ENCODE data around the gene SBSN.

The SBSN gene

DNA sequence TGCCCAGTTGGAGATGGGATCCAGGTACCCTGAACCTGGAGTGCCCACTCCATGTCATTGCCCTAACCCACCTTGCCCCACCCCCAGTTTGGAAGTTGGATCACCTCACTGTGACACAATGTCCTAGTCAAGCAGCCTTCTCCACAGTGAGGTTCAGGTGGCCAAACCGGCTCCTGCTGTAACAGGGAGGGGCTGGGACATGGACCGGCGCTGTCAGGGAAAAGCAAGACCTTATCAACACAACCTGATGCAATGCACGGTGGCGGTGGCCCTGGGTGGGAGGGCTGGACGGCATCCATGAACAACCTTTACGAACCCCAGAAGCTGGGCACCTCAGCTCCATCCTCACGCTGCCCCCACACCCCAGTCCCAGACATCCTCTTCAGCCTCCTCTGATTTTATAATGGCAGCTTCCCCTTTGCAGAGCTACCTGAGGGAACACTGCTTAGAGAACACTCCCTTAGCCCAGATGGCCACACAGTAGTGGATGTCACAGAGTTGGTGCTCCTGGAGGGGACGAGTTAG is 36.2 kb downstream of the SBSN start:
- Histone ChIP-seq H3K4me3 (ENCODE audit: low read depth, low read length) (no peak overlapping the region), H3K36me3 (ENCODE audit: control insufficient read depth, insufficient read depth, low read length) (no peaks in the 10 kb centered on the region), H3K4me1 (peaks cover 6% of the 10 kb centered on the region), H3K9me3 (ENCODE audit: control insufficient read depth, low read length) (no peaks in the 10 kb centered on the region), H3K27ac (no peak overlapping the region), H3K27me3 (ENCODE audit: control insufficient read depth, insufficient read depth, low read length) (no peaks in the 10 kb centered on the region), H2AFZ (no peak overlapping the region), H3K4me2 (ENCODE audit: low read length) (no peak overlapping the region), H3K79me2 (no peaks in the 10 kb centered on the region), H3K9ac (no peak overlapping the region)
- no peak for TF ChIP-seq CTCF (IDR thresholded peaks at IDR 0.05)

GRCh38 chr19:35490364-35490763 is 37.7 kb downstream of the SBSN start, which contains the start of gene KRTDAP:
Gene KRTDAP, minus strand, starts transcription at chr19:35490464. Its CDS starts 22 bp downstream, at chr19:35490442.
- H3K4me1 ChIP-seq = peaks cover 4% of the 10 kb centered on the region
- no peak within 1 kb of the TSS for H3K27ac ChIP-seq
- no peak for TF ChIP-seq CTCF (IDR thresholded peaks at IDR 0.05)
- H2AFZ ChIP-seq = no peak within 1 kb of the TSS
- H3K27me3 ChIP-seq (ENCODE audit: control insufficient read depth, insufficient read depth, low read length) = no peaks in the 10 kb centered on the region
- H3K9me3 ChIP-seq (ENCODE audit: control insufficient read depth, low read length) = no peaks in the 10 kb centered on the region
- H3K4me3 ChIP-seq (ENCODE audit: low read depth, low read length) = no peak within 1 kb of the TSS
- no peak within 1 kb of the TSS for H3K4me2 ChIP-seq (ENCODE audit: low read length)
- H3K36me3 ChIP-seq (ENCODE audit: control insufficient read depth, insufficient read depth, low read length) = no peaks in the 10 kb centered on the region
- no peaks in the 10 kb centered on the region for H3K79me2 ChIP-seq
- H3K9ac ChIP-seq = no peak within 1 kb of the TSS

GRCh38 chr19:35488677-35489076 is 39.4 kb downstream of the SBSN start:
- TF ChIP-seq CTCF (IDR thresholded peaks at IDR 0.05) = no peak
- Histone ChIP-seq H3K27me3 (ENCODE audit: control insufficient read depth, insufficient read depth, low read length) (no peaks in the 10 kb centered on the region), H3K36me3 (ENCODE audit: control insufficient read depth, insufficient read depth, low read length) (no peaks in the 10 kb centered on the region), H3K4me1 (no peaks in the 10 kb centered on the region), H3K4me2 (ENCODE audit: low read length) (no peak overlapping the region), H2AFZ (no peak overlapping the region), H3K27ac (no peak overlapping the region), H3K79me2 (no peaks in the 10 kb centered on the region), H3K9ac (no peak overlapping the region), H3K4me3 (ENCODE audit: low read depth, low read length) (no peak overlapping the region), H3K9me3 (ENCODE audit: control insufficient read depth, low read length) (no peaks in the 10 kb centered on the region)

GRCh38 chr19:35487656-35488182 is 40.4 kb downstream of the SBSN start:
- Histone ChIP-seq H3K9ac (no peak overlapping the region), H3K9me3 (ENCODE audit: control insufficient read depth, low read length) (no peaks in the 10 kb centered on the region), H3K27me3 (ENCODE audit: control insufficient read depth, insufficient read depth, low read length) (no peaks in the 10 kb centered on the region), H3K79me2 (no peaks in the 10 kb centered on the region), H3K4me3 (ENCODE audit: low read depth, low read length) (no peak overlapping the region), H3K4me1 (no peaks in the 10 kb centered on the region), H3K4me2 (ENCODE audit: low read length) (no peak overlapping the region), H3K36me3 (ENCODE audit: control insufficient read depth, insufficient read depth, low read length) (no peaks in the 10 kb centered on the region), H2AFZ (no peak overlapping the region), H3K27ac (no peak overlapping the region)
- TF ChIP-seq CTCF (IDR thresholded peaks at IDR 0.05) = no peak

DNA sequence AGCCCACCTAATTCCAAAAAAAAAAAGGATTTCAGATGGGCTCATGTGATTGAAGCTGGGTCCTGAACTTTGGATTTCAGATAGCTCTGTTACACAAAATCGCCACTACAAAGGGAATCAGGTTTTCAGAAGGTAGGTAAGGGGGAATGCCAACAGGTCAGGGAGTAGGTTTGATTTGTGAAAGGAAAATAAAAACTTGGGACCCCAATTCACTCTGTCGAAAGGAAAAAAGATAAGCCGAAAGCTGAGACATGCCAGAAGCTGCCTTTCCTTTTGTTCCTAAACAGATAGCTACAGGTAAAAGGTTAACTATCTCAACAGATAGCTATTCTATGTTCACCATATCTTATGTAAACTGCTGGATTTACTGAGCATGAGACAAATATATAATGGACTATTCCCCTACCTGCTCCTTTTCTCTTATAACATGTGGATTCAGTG is 41.8 kb downstream of the SBSN start:
- no peak for TF ChIP-seq CTCF (IDR thresholded peaks at IDR 0.05)
- no peaks in the 10 kb centered on the region for H3K9me3 ChIP-seq (ENCODE audit: control insufficient read depth, low read length)
- H3K27ac ChIP-seq = no peak overlapping the region
- no peaks in the 10 kb centered on the region for H3K79me2 ChIP-seq
- H3K4me1 ChIP-seq = no peaks in the 10 kb centered on the region
- no peak overlapping the region for H3K4me3 ChIP-seq (ENCODE audit: low read depth, low read length)
- no peaks in the 10 kb centered on the region for H3K27me3 ChIP-seq (ENCODE audit: control insufficient read depth, insufficient read depth, low read length)
- H2AFZ ChIP-seq = no peak overlapping the region
- H3K36me3 ChIP-seq (ENCODE audit: control insufficient read depth, insufficient read depth, low read length) = no peaks in the 10 kb centered on the region
- no peak overlapping the region for H3K4me2 ChIP-seq (ENCODE audit: low read length)
- H3K9ac ChIP-seq = no peak overlapping the region

Measured in parathyroid adenoma (tissue), 2 donors.